Subcutaneous adipose tissue (tissue), 4 donors: ENCODE measurements around the gene JARID2. TPM values are rescaled to one million over a fixed set of nuclear protein-coding genes. Genes with fewer than 3 reads are reported as not detected.

Experiments
- CTCF ChIP-seq: fragments of 450-650 bp; IDR thresholded peaks from one replicate; pipeline ENCODE4 v1.5.1; 2016; ENCODE audit warnings: low read depth, mild to moderate bottlenecking, control low read depth, antibody characterized with exemption, moderate library complexity
- total RNA-seq, 4 donors: library from RNA; depleted of rRNA; stranded (reverse); fragments of >200 nt; gene quantifications; one replicate each; pipeline ENCODE4 v1.1.0, GENCODE V29; 2016

Gene JARID2
- total RNA-seq, 4 donors from 2014 or later = 9.8 to 17.2 (median 12.1) TPM

GRCh38 chr6:15475872-15476271, 230.0 kb downstream of the JARID2 start:
- no peak for TF ChIP-seq CTCF

DNA sequence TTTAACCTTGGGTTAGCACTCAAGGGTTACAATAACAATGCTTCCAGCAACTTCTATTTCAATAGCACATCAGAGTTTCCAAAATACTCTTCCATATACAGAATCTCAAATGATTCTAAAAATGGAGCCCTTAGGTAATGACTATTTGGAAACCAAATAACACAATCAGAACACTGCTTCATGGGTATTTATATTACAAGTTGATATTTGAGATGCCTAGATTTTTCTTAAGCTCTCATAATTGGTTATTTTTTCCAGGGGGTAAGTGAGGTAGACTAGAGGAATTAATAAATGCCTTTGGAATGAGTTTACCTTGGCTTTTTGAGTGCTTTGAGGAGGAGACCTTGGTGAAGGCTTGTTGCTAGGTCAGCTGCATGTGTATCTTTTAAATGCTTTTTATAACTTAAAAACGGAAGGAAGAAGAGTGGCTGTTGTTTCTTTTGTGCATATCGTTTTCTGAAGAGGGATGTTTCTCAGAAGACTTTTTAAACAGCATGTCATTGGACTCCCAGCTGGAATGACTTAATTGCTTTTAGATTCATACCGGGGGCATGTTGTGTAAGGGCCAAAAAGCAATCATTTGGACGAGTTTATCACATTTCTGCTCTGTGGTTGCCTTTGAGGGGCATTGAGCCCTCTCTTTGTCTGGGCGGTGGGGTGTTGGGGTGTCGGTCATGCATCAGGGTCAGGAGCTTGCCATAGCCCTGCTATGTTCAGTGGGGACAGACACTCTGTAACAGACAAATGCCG, 230.9 kb downstream of the JARID2 start:
- no peak for TF ChIP-seq CTCF

DNA sequence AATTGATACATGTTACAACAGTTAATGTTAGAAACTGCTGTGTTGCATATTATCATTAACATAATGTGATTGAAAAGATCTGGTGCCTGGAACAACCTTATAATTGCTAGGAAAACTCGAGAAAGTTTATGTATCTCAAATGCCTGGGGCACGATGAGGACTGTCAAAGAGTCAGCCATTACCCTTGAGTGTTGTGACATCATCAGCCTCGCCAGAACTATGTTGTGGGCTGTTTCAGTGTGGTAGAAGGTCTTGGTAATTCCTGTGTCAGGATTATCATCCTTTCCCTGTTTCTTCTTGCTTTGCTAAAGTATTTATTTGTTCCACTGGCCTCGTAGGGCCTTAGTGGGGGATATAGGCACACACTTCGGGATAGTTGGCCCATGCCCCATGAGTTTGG, 231.9 kb downstream of the JARID2 start:
- TF ChIP-seq CTCF = no peak

- TF ChIP-seq CTCF = no peak
These were observed 233.9 kb downstream of the JARID2 start for GRCh38 chr6:15479761-15480160.

- no peak for TF ChIP-seq CTCF
These were observed 234.7 kb downstream of the JARID2 start for GRCh38 chr6:15480525-15480924.

DNA sequence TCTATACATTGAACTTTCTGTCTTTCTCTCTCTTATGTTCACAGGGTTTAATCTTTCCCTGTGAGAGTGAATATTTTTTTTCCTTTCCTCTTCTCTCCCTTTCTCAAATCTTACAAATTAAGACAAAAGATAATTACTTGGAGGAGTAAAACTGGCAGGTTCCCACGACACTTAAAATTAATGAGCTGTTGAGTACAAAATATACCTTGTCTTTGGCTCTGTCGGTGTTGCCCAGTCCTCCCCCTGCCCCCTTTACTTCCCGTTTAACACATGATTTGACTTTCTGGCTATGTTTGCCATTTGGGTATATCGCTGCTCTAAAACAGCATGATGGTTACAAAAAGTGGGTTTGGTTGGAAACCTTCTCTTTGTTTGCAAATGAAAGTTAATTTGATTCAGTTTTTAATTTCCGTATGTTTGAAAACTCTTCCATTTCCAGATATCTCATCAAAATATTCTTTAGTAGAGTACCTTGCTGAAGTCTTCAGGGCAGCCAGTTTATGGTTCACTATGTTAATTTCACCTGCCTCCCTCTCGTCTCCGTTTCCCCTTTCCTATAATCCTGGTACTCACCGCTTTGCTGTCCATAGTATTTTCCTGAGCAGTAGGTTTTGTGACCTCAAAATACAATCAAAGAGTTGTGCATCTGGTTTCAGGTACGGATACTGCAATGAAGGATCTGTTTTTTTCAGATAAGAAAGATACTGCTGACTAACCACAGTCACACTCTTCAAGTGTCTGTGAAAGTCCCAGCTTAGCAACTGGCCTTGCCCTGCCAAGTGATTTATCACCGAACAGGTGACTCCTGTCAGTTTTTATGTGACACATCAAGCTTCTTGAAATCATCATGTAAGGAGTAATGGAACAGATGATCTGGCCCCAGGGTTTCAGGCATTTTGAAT, 235.8 kb downstream of the JARID2 start:
- TF ChIP-seq CTCF = no peak

DNA sequence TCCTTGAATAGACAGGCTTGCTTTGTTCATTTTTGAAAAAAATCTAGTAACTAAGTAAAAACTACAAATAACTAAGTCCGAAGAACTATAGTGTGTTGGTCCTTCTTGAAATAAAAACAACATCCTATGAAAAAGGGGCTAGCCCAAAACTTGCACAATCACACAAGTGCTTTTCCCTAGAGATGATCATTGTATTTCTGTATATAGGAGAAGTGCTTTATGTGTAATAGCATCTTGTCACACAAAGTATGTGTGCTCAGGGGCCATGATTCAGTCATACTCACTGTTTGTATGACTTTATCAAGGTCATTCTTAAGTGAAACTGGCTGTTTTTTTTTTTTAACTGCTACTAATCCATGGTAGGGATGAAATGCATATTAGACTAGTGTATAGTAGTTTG, 237.2 kb downstream of the JARID2 start:
- no peak for TF ChIP-seq CTCF
